Kasumi-1 (cell line): ENCODE results near the gene CTTN.
"Not testable (repeated sequence)": the region's sequence is repeated elsewhere in the genome, so short reads cannot be mapped to it uniquely, and the experiment has no call there.

Experiments used
- DNase-seq, 2 experiments: peaks; one replicate each; lab custom pipeline; 2025; lab: John Stamatoyannopoulos, UW

CTTN gene

DNA sequence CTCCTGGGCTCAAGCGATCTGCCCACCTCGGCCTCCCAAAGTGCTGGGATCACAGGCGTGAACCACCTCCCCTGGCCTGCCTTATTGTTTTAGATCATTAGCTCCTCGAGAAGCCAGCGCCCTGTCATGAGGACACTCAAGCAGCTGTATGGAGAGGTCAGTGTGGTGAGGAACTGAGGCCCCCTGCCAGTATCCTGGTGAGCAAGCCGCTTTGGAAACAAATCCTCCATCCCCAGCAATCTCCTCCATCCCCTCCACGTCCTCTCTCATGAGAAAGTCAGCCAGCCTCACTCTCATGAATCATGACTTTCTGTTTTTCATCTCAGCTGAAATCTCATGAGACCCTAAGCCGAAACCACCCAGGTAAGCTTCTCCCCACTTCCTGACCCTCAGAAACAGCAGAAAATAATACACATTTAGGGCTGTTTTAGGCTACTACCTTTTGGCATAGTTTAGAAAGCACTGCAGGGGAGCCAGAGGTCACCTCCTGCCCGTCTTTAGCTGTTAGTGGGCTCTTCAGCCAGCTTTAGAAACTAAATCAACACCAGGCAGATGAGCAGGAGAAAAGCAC is 56.0 kb downstream of the CTTN start:
- no peak for DNase-seq

DNA sequence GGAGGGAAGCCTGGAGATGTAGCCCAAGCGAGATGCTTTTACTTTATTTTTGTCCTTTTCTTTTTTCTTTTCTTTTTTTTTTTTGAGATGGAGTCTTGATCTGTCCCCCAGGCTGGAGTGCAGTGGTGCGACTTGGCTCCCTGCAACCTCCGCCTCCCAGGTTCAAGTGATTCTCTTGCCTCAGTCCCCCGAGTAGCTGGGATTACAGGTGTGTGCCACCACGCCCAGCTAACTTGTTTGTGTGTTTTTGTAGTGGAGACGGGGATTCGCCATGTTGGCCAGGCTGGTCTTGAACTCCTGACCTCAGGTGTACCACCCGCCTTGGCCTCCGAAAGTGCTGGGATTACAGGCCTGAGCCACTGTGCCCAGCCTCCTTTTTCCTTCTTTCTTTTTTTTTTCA is 56.5 kb downstream of the CTTN start:
- not testable (repeated sequence) for DNase-seq

DNA sequence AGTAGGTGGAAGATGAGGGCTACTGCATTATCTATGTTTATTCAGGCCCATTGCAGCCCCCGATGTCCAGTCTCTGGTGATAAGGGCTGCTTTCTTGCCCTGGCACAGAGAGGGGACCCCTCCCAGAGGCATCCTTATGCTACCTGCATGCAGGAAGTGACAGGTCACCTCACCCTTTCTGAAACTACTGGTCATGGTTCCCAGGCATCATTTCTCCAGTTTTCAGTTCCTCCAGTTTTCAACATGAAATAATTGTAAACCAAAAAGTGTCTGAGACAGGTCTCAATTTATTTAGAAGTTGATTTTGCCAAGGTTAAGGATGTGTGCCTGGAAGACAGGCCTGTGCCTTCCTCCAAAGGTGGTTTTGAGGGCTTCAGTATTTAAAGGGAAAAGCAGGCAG is 57.0 kb downstream of the CTTN start:
- no peak for DNase-seq

DNA sequence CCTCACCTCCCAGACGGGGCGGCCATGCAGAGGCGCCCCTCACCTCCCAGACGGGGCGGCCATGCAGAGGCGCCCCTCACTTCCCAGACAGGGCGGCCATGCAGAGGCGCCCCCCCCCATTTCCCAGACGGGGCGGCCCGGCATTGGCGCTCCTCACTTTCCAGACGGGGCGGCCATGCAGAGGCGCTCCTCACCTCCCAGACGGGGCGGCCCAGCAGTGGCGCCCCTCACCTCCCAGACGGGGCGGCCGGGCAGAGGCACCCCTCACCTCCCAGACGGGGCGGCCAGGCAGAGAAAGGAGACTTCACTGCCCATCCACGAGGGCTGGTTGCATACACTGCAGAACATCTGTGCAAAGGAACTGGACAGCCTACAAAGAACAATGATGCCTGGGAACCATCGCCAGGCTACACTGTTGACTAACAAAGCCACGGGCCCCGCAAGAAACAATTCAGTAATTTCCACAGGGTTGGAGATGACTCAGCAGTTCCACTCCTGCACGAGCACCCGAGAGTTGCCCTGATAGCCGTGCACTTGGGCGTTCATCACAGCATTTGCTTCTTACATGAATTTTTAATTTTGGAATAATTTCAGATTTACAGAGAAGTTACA is 58.7 kb downstream of the CTTN start:
- no peak for DNase-seq

DNA sequence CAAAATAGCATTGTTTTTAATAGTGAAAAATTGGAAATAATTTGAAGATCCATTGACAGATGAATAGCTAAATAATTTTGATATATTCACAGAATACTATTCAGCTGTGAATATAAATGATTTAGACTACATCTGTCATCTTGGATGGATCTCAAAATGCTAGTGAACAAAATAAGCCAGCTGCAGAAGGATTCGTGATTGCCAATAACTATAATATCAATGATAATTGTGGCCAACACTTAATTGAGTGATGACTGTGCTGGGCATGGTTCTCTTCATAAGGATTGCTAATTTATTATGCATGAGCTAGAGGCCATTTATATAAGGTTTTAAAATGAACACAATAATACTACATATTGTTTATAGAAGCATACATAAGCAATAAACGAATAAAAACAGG is 60.4 kb downstream of the CTTN start:
- DNase-seq, result no peak

DNA sequence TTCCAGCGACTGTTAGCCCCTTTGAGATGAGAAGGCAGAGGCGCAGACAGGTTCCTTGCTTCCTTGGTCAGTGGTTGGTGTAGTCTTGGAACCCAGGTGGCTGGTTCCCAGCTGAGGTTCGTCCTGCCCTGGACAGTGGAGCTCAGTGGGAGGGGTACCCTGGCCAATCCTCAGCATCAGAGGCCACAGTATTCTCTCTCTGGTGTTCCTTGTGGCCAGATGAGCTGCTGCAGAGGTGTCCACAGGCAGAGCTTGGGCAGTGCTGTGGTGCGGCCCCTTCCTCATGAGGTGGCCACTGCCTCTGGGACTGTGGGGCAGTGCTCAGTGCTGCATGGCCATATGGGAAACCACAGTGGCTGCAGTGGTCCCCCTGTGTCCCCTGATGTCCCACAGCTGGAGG is 61.8 kb downstream of the CTTN start:
- no peak for DNase-seq

DNA sequence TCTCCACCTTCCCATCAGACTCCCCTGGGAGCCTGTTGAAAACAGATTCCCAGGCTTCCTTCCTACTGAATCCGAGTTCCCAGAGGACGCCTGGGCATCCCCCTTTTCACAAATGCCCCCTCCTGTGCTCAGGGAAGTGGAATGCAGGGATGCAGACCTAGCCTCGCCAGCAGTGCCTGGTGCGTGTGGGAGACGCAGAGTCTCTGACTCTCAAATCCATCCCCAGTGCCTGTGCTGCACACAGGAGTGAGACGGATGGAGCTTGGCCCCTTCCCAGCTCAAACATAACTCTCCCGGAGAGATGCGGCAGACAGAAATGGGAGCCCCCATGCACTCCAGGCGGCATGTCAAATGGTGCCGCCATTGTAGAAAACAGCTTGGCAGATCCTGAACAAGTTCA is 62.6 kb downstream of the CTTN start:
- DNase-seq, result no peak

DNA sequence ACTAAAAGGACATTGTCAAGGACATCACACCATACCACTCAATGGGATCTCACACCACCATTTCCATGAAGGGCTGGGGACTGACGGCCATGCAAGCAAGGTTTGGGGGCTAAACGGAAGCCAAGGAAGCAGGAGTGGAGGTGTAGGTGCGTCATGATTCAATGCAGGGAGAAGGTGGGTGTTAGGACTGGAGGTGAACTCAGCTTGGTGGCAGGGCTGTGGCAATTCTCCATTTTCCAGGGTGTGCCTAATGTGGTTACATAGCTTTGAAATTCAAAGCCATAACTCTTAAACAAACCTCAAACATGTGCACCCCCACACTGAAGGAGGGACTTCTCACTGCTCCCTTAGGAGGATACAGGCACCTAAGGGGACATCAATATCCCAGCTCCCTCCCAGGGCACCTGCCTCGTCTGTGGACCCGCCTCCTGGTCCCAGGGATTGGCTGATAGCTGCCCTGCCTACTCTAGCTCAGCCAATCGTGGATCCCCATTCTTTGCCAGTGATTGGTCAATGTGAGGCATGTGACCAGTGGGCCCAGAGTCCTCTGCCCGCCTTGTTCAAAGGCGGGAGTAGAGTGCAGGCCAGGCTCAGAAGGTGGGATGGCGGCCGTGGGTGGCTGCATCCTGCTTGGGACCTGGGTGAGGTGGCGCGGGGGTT is 64.6 kb downstream of the CTTN start:
- no peak for DNase-seq

DNA sequence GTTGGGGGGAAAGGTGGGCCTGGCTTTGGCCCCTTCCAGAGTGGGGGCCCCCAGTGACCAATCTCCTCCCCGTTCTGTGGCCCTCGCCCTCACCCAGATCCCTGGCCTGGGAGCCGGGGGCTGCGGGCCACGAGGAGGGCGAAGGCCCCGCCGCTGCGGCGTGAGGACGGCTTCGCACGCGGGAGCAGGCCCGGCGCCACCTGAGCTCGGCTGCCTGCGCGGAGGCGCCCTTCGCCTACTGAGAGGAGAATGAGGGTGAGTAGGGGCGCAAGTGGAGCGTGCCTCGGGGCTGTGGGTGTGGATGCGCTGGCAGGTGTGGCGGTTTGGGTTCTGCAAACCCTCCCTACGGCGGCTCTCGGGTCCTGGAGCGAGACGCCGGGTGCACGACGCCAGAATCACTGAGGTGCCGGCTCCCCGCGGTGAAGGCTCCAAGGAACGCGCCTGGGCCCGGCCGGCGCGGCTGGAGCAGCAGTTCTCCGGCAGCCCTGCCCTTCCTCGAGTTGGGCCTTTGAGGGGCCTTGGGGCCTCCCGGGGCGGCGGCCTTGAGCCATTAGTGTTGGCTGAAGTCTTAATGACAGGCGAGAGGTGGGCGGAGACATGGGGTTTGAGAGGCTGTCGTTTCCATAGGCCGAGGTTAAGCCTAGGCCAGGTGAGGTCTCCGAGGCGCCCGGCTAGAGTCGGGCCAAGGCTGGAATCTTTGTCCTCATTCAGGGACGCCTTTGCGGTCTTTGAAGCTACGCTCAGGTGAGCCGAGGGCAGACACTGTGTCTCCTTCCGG is 65.3 kb downstream of the CTTN start:
- DNase-seq, result no peak

DNA sequence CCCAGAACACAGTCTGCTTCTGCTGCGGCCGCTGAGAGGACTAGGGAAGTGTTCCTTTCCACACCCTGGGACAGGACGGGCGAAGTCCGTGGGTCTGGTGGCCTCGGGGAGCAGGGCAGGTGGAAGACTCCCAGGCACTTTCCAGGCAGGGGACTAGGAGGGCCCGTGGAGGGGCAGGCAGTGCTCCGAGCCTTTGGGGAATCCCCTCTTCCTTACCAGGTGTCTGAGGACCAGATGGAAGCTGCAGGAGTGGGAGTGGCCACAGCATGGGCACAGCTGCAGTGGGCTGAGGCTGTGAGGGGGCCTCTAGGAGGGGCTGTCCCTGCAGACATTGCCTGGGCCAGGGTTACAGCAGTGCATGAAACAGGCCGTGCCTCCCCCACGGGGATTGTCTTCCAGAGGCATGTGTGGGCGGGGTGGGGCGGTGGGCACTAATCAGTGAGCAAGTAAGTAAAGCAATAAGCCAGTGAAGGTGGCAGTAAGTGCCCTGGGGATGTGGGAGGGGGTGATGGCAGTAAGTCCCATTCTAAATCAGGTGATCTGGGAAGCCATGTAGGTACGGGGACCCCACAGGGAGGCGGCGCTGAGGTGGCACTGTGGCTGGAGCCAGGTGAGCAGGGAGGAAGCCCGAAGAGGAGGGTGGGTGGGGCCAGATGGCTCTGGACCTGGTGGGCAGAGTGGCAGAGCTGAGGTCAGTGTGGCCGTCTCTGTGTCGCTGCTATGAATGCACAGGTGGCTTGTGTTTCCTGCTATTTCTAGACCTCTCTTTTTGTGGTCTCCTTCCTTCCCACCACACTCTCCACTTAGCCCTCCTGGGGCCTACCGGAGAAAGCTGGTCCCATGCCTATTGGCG is 66.4 kb downstream of the CTTN start:
- DNase-seq, result no peak

DNA sequence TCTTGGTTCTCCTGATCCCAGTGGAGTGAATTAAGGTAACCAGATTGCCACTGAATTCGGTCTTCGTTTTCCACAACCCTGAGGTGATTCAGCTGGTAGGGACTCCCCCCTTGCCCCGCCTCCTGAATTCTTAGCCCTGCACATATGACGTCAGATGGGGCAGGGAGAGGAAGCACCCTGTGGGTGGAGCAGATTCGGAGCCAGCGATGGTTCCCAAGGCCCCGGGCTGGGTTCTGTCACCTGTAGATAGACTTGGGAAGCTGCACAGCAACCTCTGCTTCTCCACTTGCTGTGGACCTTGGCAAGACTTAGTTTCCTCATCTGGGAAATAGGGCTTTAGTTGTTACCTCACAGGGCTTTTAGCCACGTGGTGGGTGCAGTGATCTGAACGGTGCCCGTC is 67.8 kb downstream of the CTTN start:
- no peak for DNase-seq

DNA sequence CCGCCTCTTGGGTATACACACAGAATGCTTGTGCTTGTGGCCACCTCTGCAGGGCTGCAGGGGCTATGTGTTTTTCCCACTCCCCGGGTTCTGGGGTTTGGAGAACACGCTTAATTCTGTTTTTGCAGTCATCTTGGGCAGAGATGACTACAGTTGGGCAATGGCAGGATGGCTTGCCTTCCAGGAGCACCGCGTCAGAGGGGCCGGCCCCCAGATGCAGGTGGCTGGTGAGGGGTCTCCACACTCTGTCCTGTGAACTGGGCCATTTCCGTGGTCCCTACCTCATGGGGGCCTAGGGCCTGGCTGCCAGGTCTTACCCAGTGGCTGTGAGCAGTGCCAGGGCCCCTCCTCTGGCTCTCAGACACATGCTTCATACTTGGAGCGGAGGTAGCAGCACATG is 68.3 kb downstream of the CTTN start:
- DNase-seq, result no peak

DNA sequence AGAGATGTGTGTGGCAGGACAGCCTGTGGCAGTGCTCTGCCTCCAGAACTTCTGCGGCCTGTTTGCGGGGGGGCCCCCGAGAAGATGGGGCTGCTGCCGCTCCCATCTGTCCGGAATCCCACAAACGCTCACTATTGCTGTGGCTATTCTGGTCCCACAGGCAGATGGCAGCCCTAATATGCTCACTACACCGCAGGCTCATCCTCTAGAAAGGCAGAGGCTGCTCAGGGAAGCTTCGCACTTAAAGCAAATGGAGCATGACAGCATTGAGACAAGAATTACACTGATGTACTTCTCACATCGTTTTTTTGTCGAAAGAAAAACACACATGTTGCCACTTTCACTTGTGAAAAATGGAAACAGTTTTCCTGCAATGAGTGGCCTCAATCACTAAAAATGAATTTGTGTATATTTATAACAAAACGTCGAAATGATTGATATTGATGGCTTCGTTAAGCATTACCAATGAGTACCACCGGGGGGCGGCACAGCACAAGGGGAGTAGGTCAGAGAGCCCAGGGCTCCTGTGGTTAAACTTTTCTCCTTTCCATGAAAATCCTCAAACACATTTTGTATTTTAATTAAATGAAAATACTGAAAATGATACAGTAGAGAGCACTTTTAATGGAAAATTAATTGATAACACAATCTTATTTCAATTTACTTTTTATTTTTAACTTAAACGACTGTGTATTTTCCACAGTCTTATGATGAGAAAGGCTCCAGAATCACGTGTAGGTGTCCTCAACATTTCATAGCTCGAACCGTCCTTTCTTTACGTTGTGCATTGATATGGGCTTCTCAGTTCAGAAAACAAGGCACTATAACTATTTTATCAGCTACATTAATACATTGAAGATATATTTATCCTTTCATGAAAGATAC is 69.1 kb downstream of the CTTN start:
- DNase-seq, result peak; percentile 29 to 46

DNA sequence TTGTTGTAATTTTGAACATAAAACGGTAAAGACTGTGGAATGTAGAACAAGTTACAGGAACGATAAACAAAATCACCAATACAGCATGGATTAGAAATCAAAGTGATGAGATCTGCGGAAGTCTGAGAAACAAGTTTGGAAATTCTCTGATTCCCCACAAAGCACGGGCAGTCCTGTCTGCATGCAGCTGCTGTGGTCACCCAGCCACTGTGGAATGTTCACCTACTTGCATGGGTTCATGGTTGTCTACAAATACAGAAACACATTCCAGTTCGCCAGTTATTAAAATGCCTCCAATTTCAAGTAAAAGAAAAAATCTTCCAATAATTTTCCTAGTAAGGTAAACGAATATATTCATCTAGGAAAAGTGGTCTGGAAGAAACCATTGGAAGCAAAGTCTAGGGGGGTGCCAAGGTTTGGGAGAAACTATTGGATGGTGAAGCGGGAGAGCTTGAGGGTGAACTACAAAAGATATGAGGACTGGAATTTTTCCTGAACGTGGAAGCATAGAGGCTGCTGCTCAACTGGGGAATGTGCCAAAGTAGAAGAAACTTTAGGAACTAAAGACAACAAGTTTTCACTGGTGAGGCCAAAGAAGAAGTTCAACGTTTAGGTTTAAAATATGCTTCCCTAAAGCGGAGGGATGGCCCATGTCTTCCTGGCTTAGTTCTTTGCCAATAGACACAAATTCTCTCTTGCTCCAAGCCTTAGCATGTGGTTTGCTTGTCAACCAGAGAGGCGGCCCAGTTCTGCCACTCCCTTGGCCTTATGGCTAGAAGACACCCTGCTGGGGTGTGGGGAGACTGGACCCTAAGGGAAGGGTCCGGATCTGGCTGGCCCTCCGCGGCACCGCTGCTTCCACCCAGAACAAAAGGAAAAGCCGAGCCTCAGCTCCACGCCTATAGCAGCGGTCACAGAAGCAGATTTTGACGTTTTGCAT is 70.2 kb downstream of the CTTN start:
- DNase-seq, result no peak

DNA sequence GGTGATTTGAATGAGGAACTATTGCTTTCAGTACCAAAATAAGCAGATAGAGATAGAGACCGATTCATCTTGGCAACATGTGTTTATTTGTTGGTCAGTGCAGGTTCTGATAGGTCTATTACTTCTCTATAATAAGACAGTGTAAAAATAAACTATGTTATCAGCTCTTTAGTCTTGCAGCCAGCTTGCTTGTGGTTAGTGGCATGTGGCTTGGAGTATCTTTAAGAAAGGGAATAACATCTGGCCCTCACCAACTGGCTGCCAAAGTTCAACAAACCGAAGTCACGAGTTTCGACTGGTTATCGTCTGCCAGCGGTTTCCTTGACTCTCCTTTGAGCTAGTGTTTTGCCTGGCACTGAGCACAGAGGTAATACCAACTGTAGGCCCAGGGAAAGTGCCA is 71.8 kb downstream of the CTTN start:
- DNase-seq, result peak; percentile 39 to 41

DNA sequence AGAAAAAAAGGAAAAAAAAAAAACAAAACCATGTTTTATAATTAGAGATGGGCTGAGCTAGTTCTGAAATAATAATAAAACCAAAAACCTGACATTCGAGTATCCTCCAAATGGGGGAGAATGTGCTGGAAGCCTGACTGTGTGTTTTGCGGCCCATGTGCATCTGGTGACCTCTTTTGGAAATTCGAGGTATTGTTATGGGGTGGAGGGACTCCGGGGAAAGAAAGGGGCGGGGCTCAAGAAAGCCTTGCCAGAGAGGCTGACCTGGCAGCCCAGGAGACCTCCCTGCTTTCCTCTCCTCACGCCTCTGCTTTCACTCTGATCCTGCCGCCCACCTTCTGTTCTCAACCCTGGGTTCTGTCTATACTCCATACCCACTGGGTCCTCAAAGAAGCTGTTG is 72.9 kb downstream of the CTTN start:
- DNase-seq, result peak; percentile 26 to 34

DNA sequence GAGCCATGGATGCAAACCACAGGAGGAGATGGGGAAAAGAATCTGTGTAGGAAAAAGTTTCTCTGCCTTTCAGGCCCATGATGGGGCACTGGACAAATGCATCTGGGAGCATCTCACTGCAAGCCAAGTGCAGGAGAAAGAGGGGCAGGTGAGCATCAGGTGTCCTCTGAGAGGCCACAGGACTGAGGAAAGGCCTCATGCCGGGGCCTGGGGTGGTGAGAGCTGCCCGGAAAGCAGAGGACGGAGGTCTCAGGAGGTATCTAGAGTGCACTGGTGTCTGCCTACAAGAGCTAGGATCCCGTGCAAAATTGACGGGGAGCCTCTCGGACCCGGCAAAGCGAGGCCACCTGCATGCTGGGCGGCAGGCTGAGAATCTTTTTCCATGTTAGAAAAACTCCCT is 73.9 kb downstream of the CTTN start:
- DNase-seq, result no peak

DNA sequence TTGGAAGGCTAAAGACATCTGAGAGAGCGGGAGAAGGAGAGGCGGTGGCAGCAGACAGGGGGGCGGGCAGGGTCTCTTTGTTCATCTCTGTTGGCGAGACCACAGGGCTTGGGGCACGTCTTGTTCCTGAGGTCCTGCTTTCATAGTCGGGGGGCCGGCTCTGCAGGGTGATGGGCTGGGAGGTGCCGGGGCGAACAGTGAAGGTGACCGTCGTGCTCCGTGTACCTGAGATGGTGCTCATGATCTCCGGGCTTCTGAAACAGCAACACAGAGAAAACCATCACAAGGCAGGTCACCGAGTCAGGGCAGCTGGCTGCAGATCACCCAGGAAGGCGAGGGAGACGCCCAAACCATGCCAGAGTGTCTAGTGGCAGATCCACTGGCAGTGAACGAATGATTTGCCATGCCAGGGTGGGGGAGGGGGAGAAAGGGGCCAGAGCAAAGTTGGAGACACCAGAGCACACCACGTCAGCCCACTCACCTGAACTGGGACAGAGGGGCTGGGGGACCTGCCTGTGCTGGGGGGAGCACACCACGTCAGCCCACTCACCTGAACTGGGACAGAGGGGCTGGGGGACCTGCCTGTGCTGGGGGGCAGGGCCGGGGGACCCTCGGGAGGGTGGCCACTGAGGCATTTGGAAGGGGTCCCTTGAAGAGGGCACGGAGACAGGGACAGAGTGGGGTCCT is 75.0 kb downstream of the CTTN start:
- no peak for DNase-seq
